BE2C (cell line): Measurements from ENCODE around the gene ADGRE2.
A peak's percentile ranks its signal among the peaks of the same experiment; 100 is the strongest.
"Not testable (repeated sequence)": the region's sequence is repeated elsewhere in the genome, so short reads cannot be mapped to it uniquely, and the experiment has no call there.

Experiments
- DNase-seq: peaks from one replicate; pipeline ENCODE4 v3.0.0-alpha.2; 2020
- H3K27me3 ChIP-seq: fragments of 250-450 bp; sonication (Bioruptor Pico); 2 replicates; pipeline ENCODE4 v1.5.1; 2020; ENCODE audit warnings: mild to moderate bottlenecking
- H3K36me3 ChIP-seq: fragments of 250-450 bp; sonication (Bioruptor Pico); 2 replicates; pipeline ENCODE4 v1.5.1; 2020; ENCODE audit warnings: mild to moderate bottlenecking
- H3K4me1 ChIP-seq: fragments of 250-450 bp; sonication (Bioruptor Pico); 2 replicates; pipeline ENCODE4 v1.5.1; 2020
- H3K4me3 ChIP-seq: 2 replicates; pipeline ENCODE4 v1.5.1; 2011; ENCODE audit warnings: low read depth, low read length
- H3K9me3 ChIP-seq: fragments of 250-450 bp; sonication (Bioruptor Pico); 2 replicates; pipeline ENCODE4 v1.5.1; 2020
- TF ChIP-seq, protein P1 (sequence below): IDR thresholded peaks from 2 replicates; pipeline ENCODE4 v1.5.1; 2012; ENCODE audit warnings: mild to moderate bottlenecking, low read depth, low read length

Gene ADGRE2

DNA sequence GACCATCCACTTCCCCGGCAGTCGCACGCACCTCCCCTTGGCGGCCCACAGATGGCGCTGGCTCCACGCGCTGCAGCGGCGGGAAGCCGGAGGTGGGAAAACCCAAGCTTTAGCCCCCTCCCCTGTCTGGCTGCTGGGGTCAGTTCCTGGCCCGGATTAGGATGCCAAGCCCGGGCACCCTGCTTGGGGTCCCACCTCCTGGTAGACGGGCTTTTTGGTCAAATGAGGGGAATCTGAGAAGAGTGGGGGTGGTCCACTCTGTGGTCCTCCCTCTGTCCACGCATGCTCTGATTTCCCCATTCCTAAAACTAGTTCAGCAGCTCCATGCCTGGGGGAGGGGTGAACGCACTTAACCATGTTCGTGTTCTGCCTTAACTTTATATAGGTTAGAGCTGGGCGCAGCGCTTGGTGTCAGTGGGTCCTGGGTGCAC is 8.1 kb upstream of the ADGRE2 start:
- no peaks in the 10 kb centered on the region for H3K4me1 ChIP-seq
- H3K9me3 ChIP-seq, result no peaks in the 10 kb centered on the region
- no peaks in the 10 kb centered on the region for H3K27me3 ChIP-seq
- no peak overlapping the region for H3K4me3 ChIP-seq
- DNase-seq, result peak; percentile 20
- H3K36me3 ChIP-seq, result no peaks in the 10 kb centered on the region
- TF ChIP-seq, protein P1, sequence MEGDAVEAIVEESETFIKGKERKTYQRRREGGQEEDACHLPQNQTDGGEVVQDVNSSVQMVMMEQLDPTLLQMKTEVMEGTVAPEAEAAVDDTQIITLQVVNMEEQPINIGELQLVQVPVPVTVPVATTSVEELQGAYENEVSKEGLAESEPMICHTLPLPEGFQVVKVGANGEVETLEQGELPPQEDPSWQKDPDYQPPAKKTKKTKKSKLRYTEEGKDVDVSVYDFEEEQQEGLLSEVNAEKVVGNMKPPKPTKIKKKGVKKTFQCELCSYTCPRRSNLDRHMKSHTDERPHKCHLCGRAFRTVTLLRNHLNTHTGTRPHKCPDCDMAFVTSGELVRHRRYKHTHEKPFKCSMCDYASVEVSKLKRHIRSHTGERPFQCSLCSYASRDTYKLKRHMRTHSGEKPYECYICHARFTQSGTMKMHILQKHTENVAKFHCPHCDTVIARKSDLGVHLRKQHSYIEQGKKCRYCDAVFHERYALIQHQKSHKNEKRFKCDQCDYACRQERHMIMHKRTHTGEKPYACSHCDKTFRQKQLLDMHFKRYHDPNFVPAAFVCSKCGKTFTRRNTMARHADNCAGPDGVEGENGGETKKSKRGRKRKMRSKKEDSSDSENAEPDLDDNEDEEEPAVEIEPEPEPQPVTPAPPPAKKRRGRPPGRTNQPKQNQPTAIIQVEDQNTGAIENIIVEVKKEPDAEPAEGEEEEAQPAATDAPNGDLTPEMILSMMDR, result peak; percentile 56

DNA sequence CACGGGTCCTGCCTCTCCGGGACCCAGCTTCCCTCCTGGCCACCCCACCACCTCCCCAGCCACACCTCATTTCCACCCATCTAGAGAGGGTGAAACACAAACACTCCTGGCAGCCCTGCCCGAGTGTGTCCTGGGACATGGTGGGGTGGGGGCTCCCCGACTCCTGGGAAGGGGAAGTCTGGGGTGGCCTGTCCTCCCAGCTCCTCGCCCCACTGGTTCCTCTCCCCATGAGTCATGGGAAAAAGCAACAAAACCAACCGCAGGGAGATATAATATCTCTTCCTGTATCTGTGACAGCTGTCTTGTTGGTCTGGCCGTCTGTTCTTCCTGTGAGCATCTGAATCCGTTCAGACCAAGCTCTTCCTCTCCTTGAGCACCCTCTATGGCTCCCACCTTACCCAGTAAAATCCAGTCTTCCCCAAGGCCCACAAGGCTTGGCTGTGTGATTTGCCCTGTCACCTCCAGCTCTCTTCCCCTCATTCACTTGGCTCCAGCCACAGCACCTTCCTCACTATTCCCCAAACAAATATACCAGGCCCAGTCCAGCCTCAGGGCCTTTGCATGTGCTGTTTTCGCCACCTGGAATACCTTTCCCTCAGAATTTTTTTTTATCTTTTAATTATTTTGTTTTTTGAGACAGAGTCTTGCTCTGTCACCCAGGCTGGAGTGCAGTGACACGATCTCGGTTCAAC is 6.9 kb upstream of the ADGRE2 start:
- not testable (repeated sequence) for H3K4me1 ChIP-seq, H3K9me3 ChIP-seq, DNase-seq, H3K36me3 ChIP-seq, H3K27me3 ChIP-seq, H3K4me3 ChIP-seq

DNA sequence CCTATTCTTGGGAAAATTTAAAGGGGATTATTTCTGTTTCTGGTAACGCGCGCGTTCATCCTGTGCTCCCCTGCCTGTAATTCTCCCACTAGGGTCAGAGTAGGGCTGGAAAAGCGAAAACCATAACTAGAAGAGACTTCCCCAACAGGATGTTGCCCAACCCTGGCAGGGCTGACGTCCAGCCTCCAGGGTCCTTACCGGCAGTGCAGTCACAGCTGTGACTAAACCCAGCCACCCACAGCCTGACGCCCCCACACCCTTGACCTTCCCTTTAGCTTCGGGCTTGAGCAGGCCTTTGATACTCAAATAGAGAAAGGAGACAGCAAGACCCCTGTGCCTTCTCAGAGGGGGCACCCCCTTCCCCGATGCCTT is 6.4 kb upstream of the ADGRE2 start:
- not testable (repeated sequence) for H3K27me3 ChIP-seq, H3K4me3 ChIP-seq, H3K9me3 ChIP-seq, H3K4me1 ChIP-seq, DNase-seq, H3K36me3 ChIP-seq

DNA sequence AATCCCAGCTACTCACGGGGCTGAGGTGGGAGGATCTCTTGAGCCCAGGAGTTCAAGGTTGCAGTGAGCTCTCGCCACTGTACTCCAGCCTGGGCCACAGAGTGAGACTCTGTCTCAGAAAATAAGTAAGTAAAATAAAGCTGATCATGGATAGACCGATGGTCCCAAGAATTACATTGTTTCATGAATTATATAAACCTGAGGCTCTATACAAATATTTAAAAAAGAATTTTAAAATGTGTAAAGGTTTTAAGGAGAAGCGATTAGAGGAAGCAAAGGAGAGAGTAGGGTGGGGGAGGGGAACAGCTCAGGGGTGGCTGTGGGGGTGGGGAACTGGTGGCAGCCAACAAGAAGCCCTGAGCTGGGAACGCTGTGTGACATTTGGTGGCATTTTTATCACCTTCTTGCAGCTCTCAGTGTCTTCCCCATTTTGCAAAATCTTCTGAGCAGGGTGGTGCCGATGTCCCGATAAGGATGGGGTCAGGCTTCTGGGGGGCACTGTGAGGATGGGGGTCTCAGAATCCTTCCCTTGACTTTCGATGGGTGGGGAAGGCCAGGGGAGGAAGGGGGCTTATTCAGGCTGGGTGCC is 5.1 kb upstream of the ADGRE2 start:
- H3K9me3 ChIP-seq, DNase-seq, H3K36me3 ChIP-seq, H3K27me3 ChIP-seq, H3K4me1 ChIP-seq, H3K4me3 ChIP-seq: not testable (repeated sequence)

DNA sequence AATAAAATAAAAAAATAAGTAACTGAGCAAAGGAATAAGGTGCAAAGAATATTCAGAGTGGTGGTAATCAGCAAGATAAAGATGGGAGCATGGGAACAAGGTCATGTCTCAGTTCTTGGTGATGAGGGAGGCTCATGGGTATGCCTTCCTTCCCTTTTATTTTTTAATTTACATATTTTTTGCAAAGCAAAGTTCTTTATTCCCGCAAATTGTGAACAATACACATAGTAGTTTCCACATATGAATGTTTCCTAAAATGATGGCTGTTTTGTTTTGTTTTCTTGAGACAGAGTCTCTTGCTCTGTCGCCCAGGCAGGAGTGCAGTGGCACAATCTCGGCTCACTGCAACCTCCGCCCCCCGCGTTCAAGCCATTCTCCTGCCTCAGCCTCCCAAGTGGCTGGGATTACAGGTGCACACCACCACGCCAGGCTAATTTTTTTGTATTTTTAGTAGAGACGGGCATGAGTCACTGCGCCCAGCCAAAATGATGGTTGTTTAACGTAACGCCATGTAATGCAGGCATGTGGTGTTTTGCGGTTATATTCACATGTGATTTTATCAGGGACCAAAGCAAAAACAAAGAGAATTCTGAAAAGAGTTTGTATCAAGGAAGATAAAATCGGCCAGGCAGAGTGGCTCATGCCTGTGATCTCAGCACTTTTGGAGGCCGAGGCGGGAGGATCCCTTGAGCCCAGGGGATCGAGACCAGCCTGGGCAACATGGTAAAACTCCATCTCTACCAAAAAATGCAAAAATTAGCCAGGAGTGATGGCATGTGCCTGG is 4.5 kb upstream of the ADGRE2 start:
- no peaks in the 10 kb centered on the region for H3K36me3 ChIP-seq
- no peak for DNase-seq
- TF ChIP-seq, protein P1, result no peak
- no peaks in the 10 kb centered on the region for H3K9me3 ChIP-seq
- H3K27me3 ChIP-seq, result no peaks in the 10 kb centered on the region
- H3K4me3 ChIP-seq, result no peak overlapping the region
- H3K4me1 ChIP-seq, result no peaks in the 10 kb centered on the region

DNA sequence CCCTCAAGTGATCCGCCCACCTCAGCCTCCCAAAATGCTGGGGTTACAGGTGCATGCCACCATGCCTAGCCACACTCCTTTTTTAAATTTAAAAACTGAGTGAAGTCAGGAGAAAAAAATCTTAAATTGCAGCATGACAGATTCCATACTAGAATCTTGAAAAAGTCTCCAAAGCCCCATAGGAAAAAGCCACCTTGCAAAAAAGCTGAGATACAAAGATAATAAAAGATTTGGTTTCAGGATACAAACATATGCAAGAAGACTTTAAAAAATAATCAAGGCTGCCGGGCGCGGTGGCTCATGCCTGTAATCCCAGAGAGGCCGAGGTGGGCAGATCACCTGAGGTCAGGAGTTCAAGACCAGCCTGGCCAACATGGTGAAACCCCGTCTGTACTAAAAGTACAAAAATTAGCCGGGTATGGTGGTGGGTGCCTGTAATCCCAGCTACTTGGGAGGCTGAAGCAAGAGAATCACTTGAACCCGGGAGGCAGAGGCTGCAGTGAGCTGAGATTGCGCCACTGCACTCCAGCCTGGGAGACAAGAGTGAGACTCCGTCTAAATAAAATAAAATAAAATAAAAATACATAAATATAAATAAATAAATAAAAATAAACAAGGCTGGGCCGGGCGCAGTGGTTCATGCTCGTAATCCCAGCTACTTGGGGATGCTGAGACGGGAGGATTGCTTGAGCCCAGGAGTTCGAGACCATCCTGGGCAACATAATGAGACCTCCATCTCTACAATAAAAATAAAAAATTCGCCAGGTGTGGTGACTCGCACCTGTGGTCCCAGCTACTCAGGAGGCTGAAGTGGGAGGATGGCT is 3.6 kb upstream of the ADGRE2 start:
- not testable (repeated sequence) for H3K27me3 ChIP-seq, H3K36me3 ChIP-seq

DNA sequence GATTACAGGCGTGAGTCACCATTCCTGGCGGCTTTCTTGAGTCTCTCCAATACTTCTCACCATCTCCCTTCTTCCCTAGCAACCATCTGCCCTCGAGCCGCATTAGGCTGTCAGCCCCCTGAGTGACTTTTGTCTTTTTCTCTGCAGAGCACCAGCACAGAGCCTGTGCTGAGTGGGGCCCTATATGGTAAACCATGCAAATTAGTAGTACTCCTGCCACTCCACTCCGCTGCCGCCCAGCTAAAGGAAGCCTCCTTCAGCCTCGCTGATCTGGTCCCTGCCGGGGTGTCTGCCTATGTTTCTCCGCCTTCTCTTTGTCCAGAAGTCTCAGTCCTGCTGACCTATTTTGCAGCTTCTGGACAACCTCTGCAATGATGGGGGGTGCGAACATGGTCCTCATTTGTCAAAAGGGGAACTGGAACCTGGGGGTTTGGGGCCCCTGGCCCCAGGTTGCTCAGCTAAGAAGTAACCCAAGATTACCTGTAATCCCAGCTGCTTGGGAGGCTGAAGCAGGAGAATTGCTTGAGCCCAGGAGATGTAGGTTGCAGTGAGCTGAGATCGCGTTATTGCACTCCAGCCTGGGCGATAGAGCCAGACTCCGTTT is 2.4 kb upstream of the ADGRE2 start:
- not testable (repeated sequence) for H3K27me3 ChIP-seq, H3K36me3 ChIP-seq, H3K4me3 ChIP-seq, H3K9me3 ChIP-seq, H3K4me1 ChIP-seq, DNase-seq

More for the DNA sequence above, 3.6 kb upstream of the ADGRE2 start:
- H3K4me3 ChIP-seq, H3K9me3 ChIP-seq, H3K4me1 ChIP-seq, DNase-seq: not testable (repeated sequence)

DNA sequence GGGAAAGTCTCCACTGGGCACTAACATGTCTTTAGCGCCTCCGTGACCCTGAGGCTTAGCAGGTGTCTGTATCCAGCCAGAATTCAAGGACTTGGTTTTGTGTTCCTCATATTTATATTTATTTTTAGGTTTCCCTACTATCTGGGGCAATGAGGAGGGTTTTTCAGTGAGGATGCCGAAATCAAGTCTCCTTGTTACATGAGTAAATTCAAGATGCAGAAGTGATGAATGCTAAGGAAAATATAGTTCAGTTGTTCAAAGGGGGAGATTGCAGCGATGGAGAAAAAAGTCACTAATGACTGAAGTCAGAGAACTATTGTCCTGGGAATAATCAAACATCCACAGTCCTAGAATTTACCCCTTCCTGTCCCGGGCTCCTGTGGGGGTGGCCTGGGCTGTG is 791 bp upstream of the ADGRE2 start:
- H3K27me3 ChIP-seq, result no peaks in the 10 kb centered on the region
- no peak for DNase-seq
- TF ChIP-seq, protein P1, result no peak

DNA sequence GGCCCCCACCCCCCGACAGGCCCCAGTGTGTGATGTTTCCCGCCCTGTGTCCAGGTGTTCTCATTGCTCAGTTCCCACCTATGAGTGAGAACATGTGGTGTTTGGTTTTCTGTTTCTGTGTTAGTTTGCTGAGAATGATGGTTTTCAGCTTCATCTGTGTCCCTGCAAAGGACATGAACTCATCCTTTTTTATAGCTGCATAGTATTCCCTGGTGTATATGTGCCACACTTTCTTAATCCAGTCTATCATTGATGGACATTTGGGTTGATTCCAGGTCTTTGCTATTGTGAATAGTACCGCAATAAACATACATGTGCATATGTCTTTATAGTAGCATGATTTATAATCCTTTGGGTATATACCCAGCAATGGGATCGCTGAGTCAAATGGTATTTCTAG is 715 bp downstream of the ADGRE2 start:
- H3K36me3 ChIP-seq, DNase-seq, H3K9me3 ChIP-seq, H3K4me3 ChIP-seq, H3K4me1 ChIP-seq, H3K27me3 ChIP-seq: not testable (repeated sequence)

More for the DNA sequence above, 791 bp upstream of the ADGRE2 start:
- no peaks in the 10 kb centered on the region for H3K9me3 ChIP-seq
- H3K4me3 ChIP-seq, result no peak overlapping the region
- no peaks in the 10 kb centered on the region for H3K4me1 ChIP-seq
- no peaks in the 10 kb centered on the region for H3K36me3 ChIP-seq
